GM19452 (cell line): ENCODE measurements around the gene ZNF84.

Experiments
- ATAC-seq: cut with Tn5 transposase; IDR thresholded peaks from one replicate; pipeline ENCODE4 v1.9.1; 2021; ENCODE audit not compliant: unreplicated experiment

The ZNF84 gene

DNA sequence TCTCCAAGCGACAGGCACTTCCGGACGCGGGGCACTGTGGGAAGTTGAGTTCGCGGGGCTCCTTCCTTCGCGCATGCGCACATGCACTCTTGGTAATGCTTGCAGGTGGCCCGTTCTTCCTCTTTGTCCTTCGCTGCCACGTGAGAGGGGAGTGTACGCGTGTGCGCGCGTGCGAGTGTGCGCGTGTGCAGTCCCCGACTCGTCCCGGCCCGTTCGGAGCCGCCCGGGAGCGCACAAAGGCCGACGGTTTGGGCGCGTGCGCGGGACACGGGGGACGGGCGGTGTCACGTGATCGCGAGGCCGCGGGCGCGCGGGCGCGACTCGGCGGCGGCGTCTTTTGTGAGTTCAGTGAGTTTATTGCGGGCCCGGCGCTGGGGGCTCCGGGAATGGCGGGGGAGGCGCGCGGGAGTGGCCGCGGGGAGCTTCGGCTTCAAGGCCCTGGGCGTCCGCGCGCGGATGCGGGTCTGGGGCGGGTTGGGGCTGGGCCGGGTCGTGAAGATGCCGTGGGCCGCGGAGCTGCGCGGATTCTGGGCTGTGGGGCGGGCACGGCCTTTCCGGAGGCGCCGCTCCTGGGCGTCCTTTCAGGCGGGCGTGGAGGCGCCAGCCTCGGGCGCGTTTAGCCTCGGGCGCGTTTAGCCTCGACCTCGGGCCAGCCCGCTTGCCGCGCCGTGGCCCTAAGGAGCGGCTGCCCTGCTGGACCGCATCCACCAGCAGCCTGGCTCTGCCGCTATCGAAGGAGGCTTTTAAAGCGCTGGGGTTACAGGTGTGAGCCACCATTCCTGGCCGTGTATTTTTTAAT is at the start of gene ZNF84:
Gene ZNF84, plus strand, starts transcription at position 303 of the 799 bp plus-strand sequence. CDS start 3,959 bp downstream, outside the sequence.
- peak; percentile 95 for ATAC-seq

GRCh38 chr12:132998741-132999140 is 38.6 kb upstream of the ZNF84 start:
- ATAC-seq, result no peak

DNA sequence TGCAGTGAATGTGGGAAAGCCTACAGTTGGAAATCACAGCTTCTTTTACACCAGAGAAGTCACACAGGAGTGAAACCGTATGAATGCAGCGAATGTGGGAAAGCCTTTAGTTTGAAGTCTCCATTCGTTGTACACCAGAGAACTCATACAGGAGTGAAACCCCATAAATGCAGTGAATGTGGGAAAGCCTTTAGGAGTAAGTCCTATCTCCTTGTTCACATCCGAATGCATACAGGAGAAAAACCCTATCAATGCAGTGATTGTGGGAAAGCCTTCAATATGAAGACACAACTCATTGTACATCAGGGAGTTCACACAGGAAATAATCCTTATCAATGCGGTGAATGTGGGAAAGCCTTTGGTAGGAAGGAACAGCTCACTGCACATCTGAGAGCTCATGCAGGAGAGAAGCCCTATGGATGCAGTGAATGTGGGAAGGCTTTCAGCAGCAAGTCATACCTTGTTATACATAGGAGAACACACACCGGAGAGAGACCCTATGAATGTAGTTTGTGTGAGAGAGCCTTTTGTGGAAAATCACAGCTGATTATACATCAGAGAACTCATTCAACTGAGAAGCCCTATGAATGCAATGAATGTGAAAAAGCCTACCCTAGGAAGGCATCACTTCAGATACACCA is 26.5 kb upstream of the ZNF84 start:
- no peak for ATAC-seq

DNA sequence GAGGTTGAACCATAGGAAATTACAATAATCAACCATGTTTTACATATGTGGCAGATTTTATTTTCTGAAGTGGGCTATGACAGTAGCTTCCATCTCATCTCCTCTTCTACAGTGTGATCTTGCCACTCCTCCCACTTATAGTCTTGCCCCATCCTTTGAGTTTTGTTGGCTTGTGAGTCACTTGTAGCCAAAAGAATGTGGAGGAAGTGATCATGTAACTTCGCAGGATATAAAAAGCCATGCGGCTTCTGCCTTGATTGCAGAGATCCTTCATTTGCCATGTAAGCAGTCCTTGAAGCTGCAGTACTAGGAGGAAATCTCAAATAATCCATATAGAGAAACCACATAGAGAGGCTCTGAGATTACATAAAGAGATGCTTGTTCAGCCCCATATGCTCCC is 13.7 kb upstream of the ZNF84 start:
- no peak for ATAC-seq

DNA sequence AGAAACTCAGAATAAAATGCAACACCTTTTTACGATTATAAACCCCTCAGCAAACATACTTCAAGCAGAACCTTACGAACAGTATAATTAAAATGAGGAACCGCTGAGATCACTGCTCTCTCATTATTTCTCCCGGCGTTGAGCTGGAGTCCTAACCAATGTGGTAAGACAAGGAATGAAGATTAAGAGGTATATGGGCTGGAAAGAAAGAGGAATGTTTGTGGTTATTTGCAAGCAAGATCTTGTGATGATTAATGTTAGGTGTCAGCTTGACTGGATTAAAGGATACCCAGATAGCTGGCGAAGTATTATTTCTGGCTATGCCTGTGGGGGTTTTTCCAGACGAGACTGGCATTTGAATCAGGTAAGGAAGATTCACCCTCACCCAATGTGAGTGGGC is 10.3 kb upstream of the ZNF84 start:
- no peak for ATAC-seq

DNA sequence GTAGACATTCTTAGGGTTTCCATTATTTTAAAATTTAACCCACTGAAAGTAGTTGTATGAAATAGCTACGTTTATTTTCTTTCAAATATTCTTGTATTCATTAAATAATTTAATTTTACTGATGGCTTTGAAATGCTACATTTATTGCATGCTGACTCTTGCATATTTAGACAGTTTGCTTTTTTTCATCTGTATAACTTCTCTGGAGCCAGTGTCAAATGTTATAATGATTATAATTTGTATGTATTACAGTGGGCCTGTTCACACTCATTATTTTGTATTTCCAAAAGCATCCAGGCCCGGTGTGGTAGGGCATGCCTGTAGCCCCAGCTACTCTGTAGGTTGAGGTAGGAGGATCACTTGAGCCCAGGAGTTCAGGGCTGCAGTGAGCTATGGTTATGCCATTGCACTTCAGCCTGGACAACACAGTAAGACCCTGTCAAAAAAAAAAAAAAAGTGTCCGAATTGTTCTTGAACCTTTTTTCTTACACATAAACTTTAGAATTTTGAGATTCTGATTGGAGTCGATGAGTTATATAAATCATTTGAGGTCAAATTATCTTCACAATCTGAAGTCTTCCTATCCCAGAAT is 905 bp downstream of the ZNF84 start:
- ATAC-seq, result no peak

DNA sequence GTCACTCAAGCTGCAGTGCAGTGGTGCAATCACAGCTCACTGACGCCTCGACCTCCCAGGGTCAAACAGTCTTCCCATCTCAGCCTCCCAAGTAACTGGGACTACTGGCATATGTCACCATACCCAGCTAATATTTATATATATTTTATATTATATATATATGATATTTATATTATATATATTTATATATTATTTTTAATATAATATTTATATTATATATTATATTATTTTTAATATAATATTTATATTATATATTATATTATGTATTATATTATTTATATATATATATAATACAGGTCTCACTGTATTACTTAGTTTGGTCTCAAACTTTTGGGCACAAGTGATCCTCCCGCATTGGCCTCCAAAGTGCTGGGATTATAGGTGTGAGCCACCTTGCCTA is 9.4 kb downstream of the ZNF84 start:
- ATAC-seq, result no peak

DNA sequence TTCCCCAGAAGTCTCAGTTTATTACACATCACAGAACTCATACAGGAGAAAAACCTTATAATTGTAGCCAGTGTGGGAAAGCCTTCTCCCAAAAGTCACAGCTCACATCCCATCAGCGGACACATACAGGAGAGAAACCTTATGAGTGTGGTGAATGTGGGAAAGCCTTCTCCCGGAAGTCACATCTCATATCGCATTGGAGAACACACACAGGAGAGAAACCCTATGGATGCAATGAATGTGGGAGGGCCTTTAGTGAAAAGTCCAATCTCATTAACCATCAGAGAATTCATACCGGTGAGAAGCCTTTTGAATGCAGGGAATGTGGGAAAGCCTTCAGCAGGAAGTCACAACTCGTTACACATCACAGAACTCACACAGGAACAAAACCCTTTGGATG is 20.1 kb downstream of the ZNF84 start:
- ATAC-seq, result no peak

GRCh38 chr12:133058203-133059113 is 21.1 kb downstream of the ZNF84 start:
- no peak for ATAC-seq

- no peak for ATAC-seq
These were observed 24.6 kb downstream of the ZNF84 start for GRCh38 chr12:133061954-133062353.

DNA sequence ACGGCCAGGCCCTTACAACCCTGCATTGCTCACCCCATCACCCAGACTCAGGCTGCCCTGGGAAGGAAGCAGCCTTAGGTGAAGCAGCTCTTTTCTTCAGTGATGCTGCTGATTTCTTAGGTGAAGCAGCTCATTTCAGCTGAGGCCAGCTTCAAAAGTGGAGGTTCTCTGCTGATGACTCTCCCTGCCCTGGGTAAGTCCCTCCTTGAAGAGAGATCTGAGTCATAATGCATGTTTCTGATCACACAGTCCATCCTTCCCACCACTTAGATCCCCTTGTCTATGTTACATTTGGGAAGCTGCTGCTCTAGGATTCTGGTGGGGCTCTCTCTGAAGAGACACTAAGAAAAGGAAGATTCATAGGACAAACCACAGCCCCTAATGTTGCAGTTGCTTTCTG is 26.2 kb downstream of the ZNF84 start:
- ATAC-seq, result no peak

DNA sequence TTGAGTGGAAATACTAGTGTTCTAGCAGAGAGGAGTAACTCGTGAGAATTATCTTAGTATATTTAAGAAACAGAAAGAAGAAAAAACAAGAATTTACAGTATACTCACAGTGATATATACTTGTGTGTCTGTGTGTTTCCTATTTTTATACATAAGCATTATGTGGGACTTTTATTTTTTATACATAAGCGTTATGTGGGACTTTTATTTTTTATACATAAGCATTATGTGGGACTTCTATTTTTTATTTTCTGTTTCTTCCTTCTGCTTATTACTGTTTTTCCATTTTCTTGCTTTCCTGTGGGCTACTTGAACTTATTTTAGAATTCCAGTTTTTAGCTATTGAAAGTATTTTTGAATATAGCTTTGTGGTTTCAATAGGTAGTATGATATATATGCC is 36.5 kb downstream of the ZNF84 start:
- no peak for ATAC-seq

- peak; percentile 77 for ATAC-seq
These were observed 42.7 kb downstream of the ZNF84 start for GRCh38 chr12:133080026-133080367.

DNA sequence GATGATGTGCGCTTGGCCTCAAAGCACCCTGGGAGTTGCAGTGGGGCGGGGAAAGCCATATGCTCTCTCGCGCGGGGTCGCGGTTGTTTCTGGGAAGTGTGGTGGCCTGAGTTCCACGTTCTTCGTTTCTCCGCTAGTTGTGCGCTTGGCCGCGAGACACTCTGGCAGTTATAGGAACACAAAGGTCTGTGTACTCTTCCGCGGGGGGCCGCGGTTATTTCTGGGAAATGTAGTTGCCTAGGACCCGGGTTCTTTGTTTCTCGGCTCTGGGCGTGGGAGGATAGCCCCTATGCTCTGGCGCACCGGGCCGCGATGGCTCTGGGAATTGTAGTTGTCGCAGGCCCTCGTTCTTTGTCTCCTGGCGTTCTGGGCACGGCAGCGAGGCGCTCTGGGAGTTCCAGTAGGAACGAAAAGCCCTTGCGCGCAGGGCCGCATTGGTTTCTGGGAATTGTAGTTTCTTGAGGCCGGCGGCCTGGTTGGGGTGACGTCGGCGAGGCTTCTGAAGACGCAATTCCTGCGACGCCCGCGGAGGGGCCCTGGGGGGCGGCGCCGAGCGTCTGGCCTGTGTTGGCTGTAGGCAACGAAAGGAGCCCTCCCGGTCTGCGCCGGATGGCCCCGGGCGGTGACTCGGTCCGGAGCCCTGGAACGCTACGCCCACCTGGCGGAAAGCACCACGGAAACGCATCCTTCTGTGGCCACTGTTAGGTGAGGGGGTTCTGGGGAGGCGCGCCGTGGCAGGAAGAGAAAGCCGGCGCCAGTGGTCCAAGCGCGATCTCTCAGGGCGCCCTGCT is 43.3 kb downstream of the ZNF84 start, which contains the start of gene ZNF140:
Gene ZNF140, plus strand, starts transcription at position 556 of the 791 bp plus-strand sequence. CDS start 398 bp downstream, outside the sequence.
- ATAC-seq, result peak; percentile 77

GRCh38 chr12:133081159-133081780 is 44.0 kb downstream of the ZNF84 start:
- no peak for ATAC-seq

DNA sequence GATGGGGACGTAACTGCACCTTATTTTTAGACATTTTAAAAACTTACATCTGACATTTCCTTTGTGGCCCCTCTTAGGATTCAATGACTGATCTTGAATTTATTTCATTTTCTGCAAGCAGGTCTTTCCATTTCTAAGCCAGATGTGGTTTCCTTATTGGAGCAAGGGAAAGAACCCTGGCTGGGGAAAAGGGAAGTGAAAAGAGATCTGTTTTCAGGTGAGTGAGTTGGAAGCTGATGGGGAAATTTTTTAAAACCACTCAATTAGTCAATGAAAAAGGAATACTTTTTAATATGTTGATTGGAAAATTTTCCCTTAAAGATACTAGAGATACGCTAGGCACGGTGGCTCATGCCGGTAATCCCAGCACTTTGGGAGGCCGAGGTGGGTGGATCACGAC is 46.0 kb downstream of the ZNF84 start:
- no peak for ATAC-seq

DNA sequence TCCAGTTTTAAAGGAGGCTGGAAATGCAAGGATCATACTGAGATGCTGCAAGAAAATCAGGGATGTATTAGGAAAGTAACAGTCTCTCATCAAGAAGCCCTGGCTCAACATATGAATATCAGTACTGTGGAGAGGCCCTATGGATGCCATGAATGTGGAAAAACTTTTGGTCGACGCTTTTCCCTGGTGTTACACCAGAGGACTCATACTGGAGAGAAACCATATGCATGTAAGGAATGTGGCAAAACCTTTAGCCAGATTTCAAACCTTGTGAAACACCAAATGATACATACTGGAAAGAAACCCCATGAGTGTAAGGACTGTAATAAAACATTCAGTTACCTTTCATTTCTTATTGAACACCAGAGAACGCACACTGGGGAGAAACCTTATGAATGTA is 68.3 kb downstream of the ZNF84 start:
- no peak for ATAC-seq

DNA sequence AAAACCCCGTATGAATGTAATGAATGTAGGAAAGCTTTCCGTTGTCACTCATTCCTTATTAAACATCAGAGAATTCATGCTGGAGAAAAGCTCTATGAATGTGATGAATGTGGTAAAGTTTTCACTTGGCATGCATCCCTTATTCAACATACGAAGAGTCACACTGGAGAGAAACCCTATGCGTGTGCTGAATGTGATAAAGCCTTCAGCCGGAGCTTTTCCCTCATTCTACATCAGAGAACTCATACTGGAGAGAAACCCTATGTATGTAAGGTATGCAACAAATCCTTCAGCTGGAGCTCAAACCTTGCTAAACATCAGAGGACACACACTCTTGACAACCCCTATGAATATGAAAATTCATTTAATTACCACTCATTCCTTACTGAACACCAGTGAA is 68.9 kb downstream of the ZNF84 start:
- no peak for ATAC-seq

DNA sequence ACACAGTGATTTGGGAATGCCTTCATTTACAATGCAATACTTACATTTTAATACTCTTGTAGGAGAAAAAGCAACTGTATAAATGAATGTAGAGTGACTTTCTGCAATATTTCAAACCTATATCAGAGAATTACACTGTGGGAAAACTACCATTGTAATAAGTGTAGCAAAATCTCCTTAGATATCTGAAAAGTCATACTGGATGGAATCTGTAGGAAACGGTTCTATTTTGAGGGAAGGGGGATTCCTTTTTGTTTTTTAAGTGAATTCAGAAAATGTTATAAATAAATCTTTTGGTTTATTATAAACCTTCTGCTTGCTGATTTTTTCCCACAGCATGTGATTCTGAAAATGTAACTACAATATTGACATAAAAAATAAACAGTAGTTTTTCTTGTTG is 69.8 kb downstream of the ZNF84 start:
- no peak for ATAC-seq

- no peak for ATAC-seq
These were observed 70.8 kb downstream of the ZNF84 start for GRCh38 chr12:133108150-133108549.
